Neural cell (in vitro differentiated cells): Measurements from ENCODE around the gene MR1. TPM values are rescaled to one million over a fixed set of nuclear protein-coding genes. Genes with fewer than 3 reads are reported as not detected.

Experiments used
- H2AFZ ChIP-seq: fragments of 200-600, 300-800 bp; sonication (generic), shearing (Covaris generic); 2 replicates; pipeline ENCODE4 v1.6.0; 2014; ENCODE audit warnings: low read depth, mild to moderate bottlenecking, antibody characterized with exemption, low read length, moderate library complexity
- H3F3A ChIP-seq: fragments of 200-600 bp; shearing (Covaris generic); 2 replicates; pipeline ENCODE4 v1.6.1; 2016; ENCODE audit warnings: mild to moderate bottlenecking, moderate library complexity, mixed read lengths, antibody characterized with exemption, low read length; ENCODE audit not compliant: insufficient read depth, poor library complexity, severe bottlenecking
- H3K27ac ChIP-seq: fragments of 200-600, 300-800 bp; sonication (generic), shearing (Covaris generic); 2 replicates; pipeline ENCODE4 v1.5.1; 2014; ENCODE audit warnings: mild to moderate bottlenecking, low read length, moderate library complexity
- H3K27me3 ChIP-seq: fragments of 300-800, 200-600 bp; sonication (generic), shearing (Covaris generic); 2 replicates; pipeline ENCODE4 v1.6.0; 2014; ENCODE audit warnings: mild to moderate bottlenecking, low read depth, low read length, moderate library complexity; ENCODE audit not compliant: insufficient read depth
- H3K36me3 ChIP-seq: fragments of 300-800, 200-600 bp; sonication (generic), shearing (Covaris generic); 2 replicates; pipeline ENCODE4 v1.5.1; 2014; ENCODE audit warnings: mild to moderate bottlenecking, antibody characterized with exemption, low read length, moderate library complexity; ENCODE audit not compliant: insufficient read depth
- H3K4me2 ChIP-seq: fragments of 300-800, 200-600 bp; sonication (generic), shearing (Covaris generic); 2 replicates; pipeline ENCODE4 v1.6.0; 2014; ENCODE audit warnings: mild to moderate bottlenecking, low read length
- H3K4me3 ChIP-seq: fragments of 300-800, 200-600 bp; sonication (generic), shearing (Covaris generic); 2 replicates; pipeline ENCODE4 v1.5.1; 2014; ENCODE audit warnings: mild to moderate bottlenecking, low read length, moderate library complexity
- H3K79me2 ChIP-seq: fragments of 200-600 bp; shearing (Covaris generic); replicated peaks from 2 replicates; pipeline ENCODE4 v1.6.0; 2014; ENCODE audit warnings: mild to moderate bottlenecking, low read length, moderate library complexity; ENCODE audit not compliant: insufficient read depth
- H3K9ac ChIP-seq: fragments of 300-800, 200-600 bp; sonication (generic), shearing (Covaris generic); 2 replicates; pipeline ENCODE4 v1.6.1; 2016; ENCODE audit warnings: mild to moderate bottlenecking, low read length, mixed read lengths
- H3K9me2 ChIP-seq: fragments of 200-600 bp; shearing (Covaris generic); 2 replicates; pipeline ENCODE4 v1.6.1; 2016; ENCODE audit warnings: mild to moderate bottlenecking, low read length, mixed read lengths; ENCODE audit not compliant: insufficient read depth
- H3K9me3 ChIP-seq: fragments of 200-600, 300-800 bp; sonication (generic), shearing (Covaris generic); 2 replicates; pipeline ENCODE4 v1.6.1; 2016; ENCODE audit warnings: mild to moderate bottlenecking, mixed run types, low read length, moderate library complexity, mixed read lengths
- H4K20me1 ChIP-seq: fragments of 200-600 bp; shearing (Covaris generic); 2 replicates; pipeline ENCODE4 v1.6.1; 2016; ENCODE audit warnings: mild to moderate bottlenecking, mixed run types; ENCODE audit not compliant: insufficient read depth
- EP300 ChIP-seq: fragments of 450-650 bp; conservative IDR thresholded peaks from 2 replicates; pipeline ENCODE4 v1.6.1; 2014; ENCODE audit warnings: antibody characterized with exemption, mild to moderate bottlenecking, moderate library complexity; ENCODE audit not compliant: poor library complexity, severe bottlenecking
- EZH2 ChIP-seq: fragments of 200-600, 300-800 bp; shearing (Covaris generic), sonication (generic); IDR thresholded peaks from 2 replicates; pipeline ENCODE4 v1.6.1; 2014; ENCODE audit warnings: antibody characterized with exemption, low read length, borderline replicate concordance, mild to moderate bottlenecking; ENCODE audit not compliant: insufficient read depth, poor library complexity, severe bottlenecking
- MXI1 ChIP-seq: fragments of 450-650 bp; conservative IDR thresholded peaks from 2 replicates; pipeline ENCODE4 v1.6.1; 2014; ENCODE audit warnings: antibody characterized with exemption, mild to moderate bottlenecking; ENCODE audit not compliant: poor library complexity, severe bottlenecking
- POLR2AphosphoS5 ChIP-seq: IDR thresholded peaks from 2 replicates; pipeline ENCODE4 v1.6.1; 2012
- RAD21 ChIP-seq: fragments of 450-650 bp; conservative IDR thresholded peaks from 2 replicates; pipeline ENCODE4 v1.6.1; 2014; ENCODE audit warnings: antibody characterized with exemption, mild to moderate bottlenecking, moderate library complexity
- SMC3 ChIP-seq: fragments of 450-650 bp; conservative IDR thresholded peaks from 2 replicates; pipeline ENCODE4 v1.6.1; 2014; ENCODE audit warnings: antibody characterized with exemption, mild to moderate bottlenecking, moderate library complexity; ENCODE audit not compliant: poor library complexity
- TAF1 ChIP-seq: IDR thresholded peaks from 2 replicates; pipeline ENCODE4 v1.6.1; 2012; ENCODE audit warnings: low read depth
- polyA plus RNA-seq: library from polyadenylated mRNA; depleted of rRNA; stranded (reverse); fragments of >200 nt; gene quantifications from 2 replicates; pipeline ENCODE4 v1.2.3, GENCODE V29; 2014
- TF ChIP-seq, protein P1 (sequence below): IDR thresholded peaks from 2 replicates; pipeline ENCODE4 v1.6.1; 2012; ENCODE audit warnings: borderline replicate concordance
- TF ChIP-seq, protein P2 (sequence below): fragments of 450-650 bp; IDR thresholded peaks from 2 replicates; pipeline ENCODE4 v1.5.1; 2014; ENCODE audit warnings: antibody characterized with exemption, mild to moderate bottlenecking, moderate library complexity; ENCODE audit not compliant: poor library complexity, severe bottlenecking

The MR1 gene
- polyA plus RNA-seq, 1 donor from 2014 or later = not detected

DNA sequence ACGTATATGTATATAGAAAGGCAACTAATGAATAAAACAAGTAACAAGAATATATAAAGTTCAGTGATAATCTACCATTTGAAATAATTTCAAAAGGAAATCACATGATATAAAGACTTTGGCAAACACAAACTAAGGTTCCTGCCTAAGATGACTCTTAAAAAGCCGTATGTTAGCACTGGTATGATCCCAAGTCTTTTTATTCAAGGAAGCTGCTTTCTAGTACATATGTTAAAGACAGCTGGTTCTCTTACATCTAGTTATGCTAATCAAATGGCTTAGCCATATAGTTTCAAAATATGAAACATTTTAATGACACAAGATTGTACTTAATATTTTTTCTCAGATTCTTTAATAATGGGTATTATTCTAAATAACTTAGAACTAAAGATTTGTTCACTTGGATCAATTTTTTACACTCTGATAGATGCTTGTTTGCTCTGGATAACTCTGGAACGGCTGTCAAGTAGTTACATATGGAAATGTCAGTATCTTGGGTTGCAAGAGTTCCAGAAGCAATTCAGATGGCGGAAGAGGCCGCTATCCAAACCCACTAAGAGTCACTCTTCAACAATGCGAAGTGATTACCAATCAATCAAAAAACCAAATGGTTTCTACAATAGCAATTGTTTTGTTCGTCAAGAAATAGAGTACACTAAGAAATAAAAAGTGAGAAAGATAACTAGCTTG lies 32.5 kb upstream of the MR1 start:
- Histone ChIP-seq H4K20me1 (no peaks in the 10 kb centered on the region), H3F3A (peaks cover 3% of the 10 kb centered on the region), H3K4me2 (no peak overlapping the region), H3K9me2 (no peaks in the 10 kb centered on the region), H3K27ac (no peak overlapping the region), H2AFZ (no peak overlapping the region), H3K36me3 (peaks cover 18% of the 10 kb centered on the region), H3K27me3 (no peaks in the 10 kb centered on the region), H3K79me2 (no peaks in the 10 kb centered on the region), H3K9ac (no peak overlapping the region), H3K9me3 (no peaks in the 10 kb centered on the region), H3K4me3 (no peak overlapping the region)
- TF ChIP-seq EP300 = no peak
- no peak for TF ChIP-seq POLR2AphosphoS5
- TF ChIP-seq, protein P1, sequence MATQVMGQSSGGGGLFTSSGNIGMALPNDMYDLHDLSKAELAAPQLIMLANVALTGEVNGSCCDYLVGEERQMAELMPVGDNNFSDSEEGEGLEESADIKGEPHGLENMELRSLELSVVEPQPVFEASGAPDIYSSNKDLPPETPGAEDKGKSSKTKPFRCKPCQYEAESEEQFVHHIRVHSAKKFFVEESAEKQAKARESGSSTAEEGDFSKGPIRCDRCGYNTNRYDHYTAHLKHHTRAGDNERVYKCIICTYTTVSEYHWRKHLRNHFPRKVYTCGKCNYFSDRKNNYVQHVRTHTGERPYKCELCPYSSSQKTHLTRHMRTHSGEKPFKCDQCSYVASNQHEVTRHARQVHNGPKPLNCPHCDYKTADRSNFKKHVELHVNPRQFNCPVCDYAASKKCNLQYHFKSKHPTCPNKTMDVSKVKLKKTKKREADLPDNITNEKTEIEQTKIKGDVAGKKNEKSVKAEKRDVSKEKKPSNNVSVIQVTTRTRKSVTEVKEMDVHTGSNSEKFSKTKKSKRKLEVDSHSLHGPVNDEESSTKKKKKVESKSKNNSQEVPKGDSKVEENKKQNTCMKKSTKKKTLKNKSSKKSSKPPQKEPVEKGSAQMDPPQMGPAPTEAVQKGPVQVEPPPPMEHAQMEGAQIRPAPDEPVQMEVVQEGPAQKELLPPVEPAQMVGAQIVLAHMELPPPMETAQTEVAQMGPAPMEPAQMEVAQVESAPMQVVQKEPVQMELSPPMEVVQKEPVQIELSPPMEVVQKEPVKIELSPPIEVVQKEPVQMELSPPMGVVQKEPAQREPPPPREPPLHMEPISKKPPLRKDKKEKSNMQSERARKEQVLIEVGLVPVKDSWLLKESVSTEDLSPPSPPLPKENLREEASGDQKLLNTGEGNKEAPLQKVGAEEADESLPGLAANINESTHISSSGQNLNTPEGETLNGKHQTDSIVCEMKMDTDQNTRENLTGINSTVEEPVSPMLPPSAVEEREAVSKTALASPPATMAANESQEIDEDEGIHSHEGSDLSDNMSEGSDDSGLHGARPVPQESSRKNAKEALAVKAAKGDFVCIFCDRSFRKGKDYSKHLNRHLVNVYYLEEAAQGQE = no peak
- TF ChIP-seq, protein P2, sequence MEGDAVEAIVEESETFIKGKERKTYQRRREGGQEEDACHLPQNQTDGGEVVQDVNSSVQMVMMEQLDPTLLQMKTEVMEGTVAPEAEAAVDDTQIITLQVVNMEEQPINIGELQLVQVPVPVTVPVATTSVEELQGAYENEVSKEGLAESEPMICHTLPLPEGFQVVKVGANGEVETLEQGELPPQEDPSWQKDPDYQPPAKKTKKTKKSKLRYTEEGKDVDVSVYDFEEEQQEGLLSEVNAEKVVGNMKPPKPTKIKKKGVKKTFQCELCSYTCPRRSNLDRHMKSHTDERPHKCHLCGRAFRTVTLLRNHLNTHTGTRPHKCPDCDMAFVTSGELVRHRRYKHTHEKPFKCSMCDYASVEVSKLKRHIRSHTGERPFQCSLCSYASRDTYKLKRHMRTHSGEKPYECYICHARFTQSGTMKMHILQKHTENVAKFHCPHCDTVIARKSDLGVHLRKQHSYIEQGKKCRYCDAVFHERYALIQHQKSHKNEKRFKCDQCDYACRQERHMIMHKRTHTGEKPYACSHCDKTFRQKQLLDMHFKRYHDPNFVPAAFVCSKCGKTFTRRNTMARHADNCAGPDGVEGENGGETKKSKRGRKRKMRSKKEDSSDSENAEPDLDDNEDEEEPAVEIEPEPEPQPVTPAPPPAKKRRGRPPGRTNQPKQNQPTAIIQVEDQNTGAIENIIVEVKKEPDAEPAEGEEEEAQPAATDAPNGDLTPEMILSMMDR = no peak
- TF ChIP-seq MXI1 = no peak
- TF ChIP-seq EZH2 = no peak
- TF ChIP-seq SMC3 = no peak
- no peak for TF ChIP-seq RAD21
- TF ChIP-seq TAF1 = no peak

DNA sequence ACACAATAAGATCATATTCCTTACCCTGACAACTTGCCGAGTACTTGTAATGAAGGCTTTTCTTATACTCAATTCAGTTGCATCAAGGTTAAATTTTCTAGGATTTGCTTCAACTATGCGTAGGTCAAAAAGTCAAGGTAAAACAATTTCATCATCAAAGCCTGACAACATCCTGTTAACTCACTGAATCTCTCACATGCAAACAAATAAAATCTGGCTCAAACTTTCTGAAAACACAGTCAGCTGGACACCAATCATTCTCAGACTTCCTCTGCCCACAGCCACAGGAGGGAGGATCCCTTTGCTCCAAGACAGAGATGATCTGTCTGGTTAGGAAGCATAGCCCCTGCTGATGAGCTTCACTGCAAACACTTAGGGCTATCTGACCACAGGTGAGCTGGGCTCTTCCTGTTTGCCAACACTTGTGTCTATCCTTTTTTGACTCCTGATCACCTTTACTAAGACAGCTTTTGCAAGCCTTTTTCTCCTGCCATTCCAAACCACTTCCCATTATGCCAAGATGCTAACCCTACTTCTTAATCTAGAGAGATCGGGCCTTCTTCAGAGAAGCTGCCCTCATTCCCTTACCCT lies 31.1 kb upstream of the MR1 start:
- H3K4me2 ChIP-seq = no peak overlapping the region
- H3K9me3 ChIP-seq = no peaks in the 10 kb centered on the region
- TF ChIP-seq, protein P1 = no peak
- TF ChIP-seq EZH2 (no peak), EP300 (no peak), RAD21 (no peak)
- no peaks in the 10 kb centered on the region for H4K20me1 ChIP-seq
- peaks cover 3% of the 10 kb centered on the region for H3F3A ChIP-seq
- H3K79me2 ChIP-seq = peaks cover 7% of the 10 kb centered on the region
- H3K4me3 ChIP-seq = no peak overlapping the region
- no peaks in the 10 kb centered on the region for H3K27me3 ChIP-seq
- H2AFZ ChIP-seq = no peak overlapping the region
- no peaks in the 10 kb centered on the region for H3K9me2 ChIP-seq
- no peak overlapping the region for H3K9ac ChIP-seq
- H3K27ac ChIP-seq = no peak overlapping the region
- H3K36me3 ChIP-seq = peaks cover 18% of the 10 kb centered on the region
